A549 (cell line): ENCODE data around the gene B3GNT3. TPM values are rescaled to one million over a fixed set of nuclear protein-coding genes. Genes with fewer than 3 reads are reported as not detected.

Experiments used
- ATAC-seq, 2 experiments: fragments of 200-7000 bp in 1 of 2; fragments of >200 bp in 1 of 2; cut with Nextera tagmentation in 1 of 2; cut with Tn5 transposase in 1 of 2; 3 replicates each; pipeline versions ENCODE4 v1.8.0 to v1.9.1; 2018 to 2020; ENCODE audit warnings: mild to moderate bottlenecking in 1 of 2, moderate library complexity in 1 of 2
- CTCF ChIA-PET: fragments of 300-600 bp; sonication (Branson Sonifier 250); formaldehyde crosslinking; extraction: SDS; loops from one replicate; lab custom pipeline; 2021; ENCODE audit warnings: antibody characterized with exemption, inconsistent platforms; lab: Yijun Ruan, JAX
- POLR2A ChIA-PET: fragments of 350-600 bp; formaldehyde crosslinking; extraction: SDS; loops from one replicate; lab custom pipeline; 2021; ENCODE audit warnings: antibody characterized with exemption, inconsistent platforms; lab: Yijun Ruan, JAX
- DNase-seq, 2 experiments: peaks; one replicate each; pipeline versions ENCODE4 v3.0.0 to v3.0.0-alpha.2; 2011 to 2016; ENCODE audit warnings: low read depth in 1 of 2, low spot score in 1 of 2
- FAIRE-seq: peaks from 2 replicates; lab custom pipeline; 2011; peaks lifted over from hg19 to GRCh38; lab: Jason Lieb, UNC
- H3K27ac ChIP-seq, 2 experiments: fragments of >200 bp; sonication (Bioruptor Twin); formaldehyde crosslinking; 3 replicates each; pipeline ENCODE4 v1.5.1; 2016 to 2017
- H3K4me1 ChIP-seq: fragments of >200 bp; sonication (Bioruptor Twin); formaldehyde crosslinking; 3 replicates; pipeline ENCODE4 v1.6.1; 2016
- H3K4me2 ChIP-seq: fragments of >200 bp; sonication (Bioruptor Twin); formaldehyde crosslinking; 3 replicates; pipeline ENCODE4 v1.6.1; 2016
- H3K4me3 ChIP-seq: fragments of >200 bp; sonication (Bioruptor Twin); formaldehyde crosslinking; 3 replicates; pipeline ENCODE4 v1.5.1; 2016
- H3K9me3 ChIP-seq: fragments of >200 bp; sonication (Bioruptor Twin); formaldehyde crosslinking; 3 replicates; pipeline ENCODE4 v1.6.1; 2016
- CEBPB ChIP-seq, 2 experiments: fragments of >200 bp in 1 of 2; sonication (Bioruptor Twin) in 1 of 2; formaldehyde crosslinking in 1 of 2; IDR thresholded peaks; 2 replicates each; pipeline ENCODE4 v1.6.1; 2012 to 2016
- CHD2 ChIP-seq: fragments of 150-350 bp; IDR thresholded peaks from 2 replicates; pipeline ENCODE4 v1.6.1; 2014; ENCODE audit warnings: low read length; ENCODE audit not compliant: partially characterized antibody
- FOSB ChIP-seq: fragments of 250-450 bp; sonication (Bioruptor Pico); IDR thresholded peaks from 2 replicates; pipeline ENCODE4 v1.5.0; 2020; ENCODE audit warnings: mild to moderate bottlenecking, moderate library complexity
- FOXS1 ChIP-seq: fragments of 250-450 bp; sonication (Bioruptor Pico); IDR thresholded peaks from 2 replicates; pipeline ENCODE4 v1.5.0; 2020; ENCODE audit warnings: mild to moderate bottlenecking, moderate library complexity
- HDAC2 ChIP-seq: fragments of 200-600 bp; sonication (generic); IDR thresholded peaks from 2 replicates; pipeline ENCODE4 v1.6.1; 2016
- HEYL ChIP-seq: fragments of 250-450 bp; sonication (Bioruptor Pico); IDR thresholded peaks from 2 replicates; pipeline ENCODE4 v1.8.0; 2021; ENCODE audit warnings: mild to moderate bottlenecking, moderate library complexity
- HOXB13 ChIP-seq: fragments of 250-450 bp; sonication (Bioruptor Pico); IDR thresholded peaks from 2 replicates; pipeline ENCODE4 v1.5.0; 2020; ENCODE audit warnings: low read depth, mild to moderate bottlenecking, moderate library complexity
- HOXB5 ChIP-seq: fragments of 250-450 bp; sonication (Bioruptor Pico); IDR thresholded peaks from 2 replicates; pipeline ENCODE4 v1.5.0; 2020; ENCODE audit warnings: mild to moderate bottlenecking, moderate library complexity
- KDM5A ChIP-seq: fragments of 200-600 bp; sonication (generic); IDR thresholded peaks from 2 replicates; pipeline ENCODE4 v1.6.1; 2016; ENCODE audit warnings: antibody characterized with exemption, mild to moderate bottlenecking
- MAFK ChIP-seq: fragments of 450-650 bp; IDR thresholded peaks from 2 replicates; pipeline ENCODE4 v1.6.1; 2014; ENCODE audit not compliant: partially characterized antibody
- MYC ChIP-seq: IDR thresholded peaks from 2 replicates; pipeline ENCODE4 v1.6.1; 2012; ENCODE audit warnings: mild to moderate bottlenecking, inconsistent platforms, low read length, improper control_type of control experiment, borderline replicate concordance
- NPAS2 ChIP-seq: fragments of 250-450 bp; sonication (Bioruptor Pico); IDR thresholded peaks from 2 replicates; pipeline ENCODE4 v1.8.0; 2022; ENCODE audit warnings: mild to moderate bottlenecking, moderate library complexity, borderline replicate concordance
- POLR2A ChIP-seq: IDR thresholded peaks from 2 replicates; pipeline ENCODE4 v1.6.1; 2012; ENCODE audit warnings: mild to moderate bottlenecking, low read length
- SREBF2 ChIP-seq: fragments of 450-650 bp; IDR thresholded peaks from 2 replicates; pipeline ENCODE4 v1.6.1; 2014; ENCODE audit warnings: mild to moderate bottlenecking, moderate library complexity
- TFCP2L1 ChIP-seq: fragments of 250-450 bp; sonication (Bioruptor Pico); IDR thresholded peaks from 2 replicates; pipeline ENCODE4 v1.5.0; 2021; ENCODE audit warnings: mild to moderate bottlenecking
- TP53 ChIP-seq: fragments of 250-450 bp; sonication (Bioruptor Pico); IDR thresholded peaks from 2 replicates; pipeline ENCODE4 v1.5.0; 2021; ENCODE audit warnings: mild to moderate bottlenecking, moderate library complexity
- ZNF302 ChIP-seq: fragments of 250-450 bp; sonication (Bioruptor Pico); IDR thresholded peaks from 2 replicates; pipeline ENCODE4 v1.9.0; 2021; ENCODE audit warnings: inconsistent platforms, mild to moderate bottlenecking, moderate library complexity
- ZSCAN20 ChIP-seq: fragments of 250-450 bp; sonication (Bioruptor Pico); IDR thresholded peaks from 2 replicates; pipeline ENCODE4 v1.8.0; 2022; ENCODE audit warnings: mild to moderate bottlenecking, moderate library complexity
- WGBS: methylation state at CpG from one replicate; pipeline ENCODE4 v1.1.6; 2017; ENCODE audit errors: missing lambda C conversion rate; 5-methylcytosine and 5-hydroxymethylcytosine counted together
- polyA plus RNA-seq, 4 experiments: library from polyadenylated mRNA; depleted of rRNA in 3 of 4; stranded (reverse); fragments of >200 nt; fragmentation: RNase III in 1 of 4; extraction: RNeasy Plus Mini Kit Qiagen cat#74134 plus additional on column Dnase treatment in 1 of 4; gene quantifications; 2 replicates in 3 of 4; 3 replicates in 1 of 4; pipeline ENCODE4 v1.2.3, GENCODE V29; 2011 to 2017
- TF ChIP-seq, protein P1 (sequence below): fragments of 150-350 bp; IDR thresholded peaks from 2 replicates; pipeline ENCODE4 v1.6.1; 2014; ENCODE audit warnings: low read depth, mild to moderate bottlenecking, low read length
- TF ChIP-seq, protein P2 (sequence below): fragments of 450-650 bp; IDR thresholded peaks from 2 replicates; pipeline ENCODE4 v1.6.1; 2014; ENCODE audit warnings: antibody characterized with exemption
- TF ChIP-seq, protein P3 (sequence below): IDR thresholded peaks from 2 replicates; pipeline ENCODE4 v1.6.1; 2012
- TF ChIP-seq, protein P4 (sequence below): fragments of 250-450 bp; sonication (Bioruptor Pico); IDR thresholded peaks from 2 replicates; pipeline ENCODE4 v1.5.0; 2021; ENCODE audit warnings: mild to moderate bottlenecking, moderate library complexity, borderline replicate concordance
- TF ChIP-seq, protein P5 (sequence below): fragments of 250-450 bp; sonication (Bioruptor Pico); IDR thresholded peaks from 2 replicates; pipeline ENCODE4 v1.5.0; 2020; ENCODE audit warnings: low read depth, mild to moderate bottlenecking, moderate library complexity

Gene B3GNT3
- polyA plus RNA-seq, 2 of the 4 experiments (the other 2 are of a cell fraction): 2.4 to 2.7 TPM

DNA sequence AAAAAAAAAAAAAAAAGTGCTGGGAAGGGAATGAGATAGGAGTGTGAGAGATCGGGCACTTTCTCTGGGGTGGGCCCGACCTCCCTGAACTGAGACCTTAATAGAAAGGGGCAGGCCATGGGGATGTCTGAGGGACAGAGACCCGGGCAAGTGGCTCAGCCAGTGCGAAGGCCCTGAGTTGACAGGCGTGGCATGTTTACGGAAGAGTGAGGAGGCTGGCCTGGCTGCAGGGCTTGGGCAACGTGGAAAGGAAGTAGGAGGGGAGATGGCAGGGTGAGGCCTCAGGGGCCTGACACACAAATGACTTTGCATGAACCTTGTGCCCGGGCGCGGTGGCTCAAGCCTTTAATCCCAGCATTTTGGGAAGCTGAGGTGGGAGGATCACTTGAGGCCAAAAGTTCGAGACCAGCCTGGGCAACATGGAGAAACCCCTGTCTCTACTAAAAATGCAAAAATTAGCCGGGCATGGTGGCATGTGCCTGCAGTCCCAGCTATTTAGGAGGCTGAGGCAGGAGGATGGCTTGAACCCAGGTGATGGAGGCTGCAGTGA lies 29.8 kb upstream of the B3GNT3 start:
- WGBS: 12% methylated on average over 12 of the region's 12 CpGs
- Histone ChIP-seq H3K4me3 (no peak overlapping the region), H3K4me1 (peaks cover 28% of the 10 kb centered on the region), H3K27ac (peak overlapping the region; percentile 71 to 94), H3K4me2 (peak overlapping the region; percentile 16; the same call in 1 of the 3 replicates), H3K9me3 (no peaks in the 10 kb centered on the region)
- no peak for FAIRE-seq
- no peak for TF ChIP-seq KDM5A
- TF ChIP-seq FOXS1 (CRISPR knock-in tag): no peak
- TF ChIP-seq HOXB5 (CRISPR knock-in tag): 0 out of 2 replicates have a peak, but pooled peaks have one; percentile 29
- TF ChIP-seq CHD2: no peak
- no peak for TF ChIP-seq MAFK
- TF ChIP-seq, protein P1, sequence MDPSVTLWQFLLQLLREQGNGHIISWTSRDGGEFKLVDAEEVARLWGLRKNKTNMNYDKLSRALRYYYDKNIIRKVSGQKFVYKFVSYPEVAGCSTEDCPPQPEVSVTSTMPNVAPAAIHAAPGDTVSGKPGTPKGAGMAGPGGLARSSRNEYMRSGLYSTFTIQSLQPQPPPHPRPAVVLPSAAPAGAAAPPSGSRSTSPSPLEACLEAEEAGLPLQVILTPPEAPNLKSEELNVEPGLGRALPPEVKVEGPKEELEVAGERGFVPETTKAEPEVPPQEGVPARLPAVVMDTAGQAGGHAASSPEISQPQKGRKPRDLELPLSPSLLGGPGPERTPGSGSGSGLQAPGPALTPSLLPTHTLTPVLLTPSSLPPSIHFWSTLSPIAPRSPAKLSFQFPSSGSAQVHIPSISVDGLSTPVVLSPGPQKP: no peak
- TF ChIP-seq HDAC2: no peak
- TF ChIP-seq HOXB13 (CRISPR knock-in tag): 0 out of 2 replicates have a peak, but pooled peaks have one; percentile 40
- TF ChIP-seq SREBF2: no peak
- TF ChIP-seq, protein P2, sequence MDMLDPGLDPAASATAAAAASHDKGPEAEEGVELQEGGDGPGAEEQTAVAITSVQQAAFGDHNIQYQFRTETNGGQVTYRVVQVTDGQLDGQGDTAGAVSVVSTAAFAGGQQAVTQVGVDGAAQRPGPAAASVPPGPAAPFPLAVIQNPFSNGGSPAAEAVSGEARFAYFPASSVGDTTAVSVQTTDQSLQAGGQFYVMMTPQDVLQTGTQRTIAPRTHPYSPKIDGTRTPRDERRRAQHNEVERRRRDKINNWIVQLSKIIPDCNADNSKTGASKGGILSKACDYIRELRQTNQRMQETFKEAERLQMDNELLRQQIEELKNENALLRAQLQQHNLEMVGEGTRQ: no peak
- TF ChIP-seq TP53 (CRISPR knock-in tag): no peak
- no peak for TF ChIP-seq ZNF302
- TF ChIP-seq, protein P3, sequence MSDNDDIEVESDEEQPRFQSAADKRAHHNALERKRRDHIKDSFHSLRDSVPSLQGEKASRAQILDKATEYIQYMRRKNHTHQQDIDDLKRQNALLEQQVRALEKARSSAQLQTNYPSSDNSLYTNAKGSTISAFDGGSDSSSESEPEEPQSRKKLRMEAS: peak; percentile 73
- TF ChIP-seq ZSCAN20 (CRISPR knock-in tag): no peak
- TF ChIP-seq FOSB: no peak
- no peak for TF ChIP-seq POLR2A
- TF ChIP-seq TFCP2L1 (CRISPR knock-in tag): no peak
- TF ChIP-seq, protein P4, sequence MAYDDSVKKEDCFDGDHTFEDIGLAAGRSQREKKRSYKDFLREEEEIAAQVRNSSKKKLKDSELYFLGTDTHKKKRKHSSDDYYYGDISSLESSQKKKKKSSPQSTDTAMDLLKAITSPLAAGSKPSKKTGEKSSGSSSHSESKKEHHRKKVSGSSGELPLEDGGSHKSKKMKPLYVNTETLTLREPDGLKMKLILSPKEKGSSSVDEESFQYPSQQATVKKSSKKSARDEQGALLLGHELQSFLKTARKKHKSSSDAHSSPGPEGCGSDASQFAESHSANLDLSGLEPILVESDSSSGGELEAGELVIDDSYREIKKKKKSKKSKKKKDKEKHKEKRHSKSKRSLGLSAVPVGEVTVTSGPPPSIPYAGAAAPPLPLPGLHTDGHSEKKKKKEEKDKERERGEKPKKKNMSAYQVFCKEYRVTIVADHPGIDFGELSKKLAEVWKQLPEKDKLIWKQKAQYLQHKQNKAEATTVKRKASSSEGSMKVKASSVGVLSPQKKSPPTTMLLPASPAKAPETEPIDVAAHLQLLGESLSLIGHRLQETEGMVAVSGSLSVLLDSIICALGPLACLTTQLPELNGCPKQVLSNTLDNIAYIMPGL (CRISPR knock-in tag): no peak
- no peak for TF ChIP-seq MYC
- TF ChIP-seq, protein P5, sequence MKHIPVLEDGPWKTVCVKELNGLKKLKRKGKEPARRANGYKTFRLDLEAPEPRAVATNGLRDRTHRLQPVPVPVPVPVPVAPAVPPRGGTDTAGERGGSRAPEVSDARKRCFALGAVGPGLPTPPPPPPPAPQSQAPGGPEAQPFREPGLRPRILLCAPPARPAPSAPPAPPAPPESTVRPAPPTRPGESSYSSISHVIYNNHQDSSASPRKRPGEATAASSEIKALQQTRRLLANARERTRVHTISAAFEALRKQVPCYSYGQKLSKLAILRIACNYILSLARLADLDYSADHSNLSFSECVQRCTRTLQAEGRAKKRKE (CRISPR knock-in tag): 0 out of 2 replicates have a peak, but pooled peaks have one; percentile 22
- no peak for TF ChIP-seq HEYL (CRISPR knock-in tag)
- TF ChIP-seq NPAS2 (CRISPR knock-in tag): no peak
- TF ChIP-seq CEBPB (IDR thresholded peaks at IDR 0.05): no peak
- ChIA-PET POLR2A (no interaction called here), CTCF (interaction anchor here (0.6 to 3.3 kb wide), 5 partner anchors 13 to 472 kb away, joined by 3 to 29 read pairs (median 4); partner anchors contain the start of gene FCHO1)
- peak; percentile 73 to 75 for ATAC-seq
- peak; percentile 21 to 92 for DNase-seq
